Osteocyte (in vitro differentiated cells): ENCODE results near the gene ERN1. TPM values are rescaled to one million over a fixed set of nuclear protein-coding genes. Genes with fewer than 3 reads are reported as not detected.

Experiments
- DNase-seq: peaks from one replicate; pipeline ENCODE4 v3.0.0; 2021; ENCODE audit warnings: mixed read lengths; ENCODE audit not compliant: unreplicated experiment; ENCODE audit errors: extremely low spot score
- H3K27ac Mint-ChIP-seq: one replicate; pipeline ENCODE4 v1.8.0; 2021; ENCODE audit warnings: mild to moderate bottlenecking, mixed read lengths; ENCODE audit not compliant: unreplicated experiment
- H3K27me3 Mint-ChIP-seq: one replicate; pipeline ENCODE4 v1.8.0; 2021; ENCODE audit warnings: mixed read lengths; ENCODE audit not compliant: unreplicated experiment
- H3K36me3 Mint-ChIP-seq: one replicate; pipeline ENCODE4 v1.8.0; 2021; ENCODE audit warnings: mixed read lengths; ENCODE audit not compliant: unreplicated experiment
- H3K4me1 Mint-ChIP-seq: one replicate; pipeline ENCODE4 v1.8.0; 2021; ENCODE audit warnings: mixed read lengths; ENCODE audit not compliant: unreplicated experiment
- H3K4me3 Mint-ChIP-seq: one replicate; pipeline ENCODE4 v1.8.0; 2021; ENCODE audit warnings: mild to moderate bottlenecking, moderate library complexity, mixed read lengths; ENCODE audit not compliant: unreplicated experiment
- H3K9me3 Mint-ChIP-seq: one replicate; pipeline ENCODE4 v1.8.0; 2021; ENCODE audit warnings: mixed read lengths; ENCODE audit not compliant: unreplicated experiment
- CTCF ChIP-seq: fragments of 200-600 bp; sonication (generic); IDR thresholded peaks from 2 replicates; pipeline ENCODE4 v1.5.0; 2021; ENCODE audit warnings: antibody characterized with exemption, mild to moderate bottlenecking, moderate library complexity
- total RNA-seq: library from RNA; stranded (reverse); gene quantifications from 2 replicates; pipeline ENCODE4 v1.2.1, GENCODE V29; 2021

ERN1 gene
- total RNA-seq, 1 donor from 2014 or later: 21.4 TPM

- no peak for DNase-seq
- no peak overlapping the region for H3K4me3 Mint-ChIP-seq
- no peaks in the 10 kb centered on the region for H3K9me3 Mint-ChIP-seq
Measured at GRCh38 chr17:64092952-64093451, 36.9 kb downstream of the ERN1 start.

GRCh38 chr17:64092113-64092512, 37.8 kb downstream of the ERN1 start:
- no peaks in the 10 kb centered on the region for H3K27me3 Mint-ChIP-seq

More at GRCh38 chr17:64092952-64093451, 36.9 kb downstream of the ERN1 start:
- H3K27ac Mint-ChIP-seq: no peak overlapping the region
- no peaks in the 10 kb centered on the region for H3K27me3 Mint-ChIP-seq
- H3K4me1 Mint-ChIP-seq: peaks cover 16% of the 10 kb centered on the region
- no peak for TF ChIP-seq CTCF
- peaks cover 22% of the 10 kb centered on the region for H3K36me3 Mint-ChIP-seq

GRCh38 chr17:64091571-64091970, 38.4 kb downstream of the ERN1 start:
- peaks cover 2% of the 10 kb centered on the region for H3K4me1 Mint-ChIP-seq
- DNase-seq: no peak
- H3K9me3 Mint-ChIP-seq: no peaks in the 10 kb centered on the region
- TF ChIP-seq CTCF: no peak
- H3K27me3 Mint-ChIP-seq: no peaks in the 10 kb centered on the region
- H3K27ac Mint-ChIP-seq: no peak overlapping the region
- peaks cover 22% of the 10 kb centered on the region for H3K36me3 Mint-ChIP-seq
- no peak overlapping the region for H3K4me3 Mint-ChIP-seq

More at GRCh38 chr17:64092113-64092512, 37.8 kb downstream of the ERN1 start:
- no peak for TF ChIP-seq CTCF
- no peak overlapping the region for H3K4me3 Mint-ChIP-seq
- H3K36me3 Mint-ChIP-seq: peaks cover 22% of the 10 kb centered on the region
- no peak overlapping the region for H3K27ac Mint-ChIP-seq
- H3K4me1 Mint-ChIP-seq: peaks cover 8% of the 10 kb centered on the region
- no peaks in the 10 kb centered on the region for H3K9me3 Mint-ChIP-seq
- DNase-seq: no peak

GRCh38 chr17:64091116-64091515, 38.8 kb downstream of the ERN1 start:
- Mint-ChIP-seq H3K36me3 (peaks cover 21% of the 10 kb centered on the region), H3K27me3 (no peaks in the 10 kb centered on the region), H3K9me3 (no peaks in the 10 kb centered on the region), H3K27ac (no peak overlapping the region), H3K4me3 (no peak overlapping the region), H3K4me1 (no peaks in the 10 kb centered on the region)
- no peak for TF ChIP-seq CTCF
- DNase-seq: no peak

- H3K9me3 Mint-ChIP-seq: no peaks in the 10 kb centered on the region
- no peak for DNase-seq
- H3K4me1 Mint-ChIP-seq: no peaks in the 10 kb centered on the region
- peaks cover 13% of the 10 kb centered on the region for H3K36me3 Mint-ChIP-seq
- H3K27me3 Mint-ChIP-seq: no peaks in the 10 kb centered on the region
- no peak for TF ChIP-seq CTCF
- no peak overlapping the region for H3K27ac Mint-ChIP-seq
- no peak overlapping the region for H3K4me3 Mint-ChIP-seq
Measured at GRCh38 chr17:64090144-64090543, 39.8 kb downstream of the ERN1 start.
